OCI-LY7 (cell line): ENCODE measurements around the gene IGSF21. TPM values are rescaled to one million over a fixed set of nuclear protein-coding genes. Genes with fewer than 3 reads are reported as not detected.

ENCODE experiments used
- BruUV-seq: library from RNA; stranded (reverse); fragments of 400-500 nt; replicated peaks from 2 replicates; lab custom pipeline; 2021; lab: Mats Ljungman, UMichigan
- CTCF ChIA-PET: fragments of 300-600 bp; sonication (Branson Sonifier 250); formaldehyde crosslinking; loops from one replicate; lab custom pipeline; 2022; ENCODE audit warnings: antibody characterized with exemption; ENCODE audit not compliant: unreplicated experiment; lab: Charles Lee
- POLR2A ChIA-PET: fragments of 300-600 bp; sonication (Branson Sonifier 250); formaldehyde crosslinking; loops from one replicate; lab custom pipeline; 2022; ENCODE audit warnings: antibody characterized with exemption; lab: Charles Lee
- DNase-seq: peaks from one replicate; pipeline ENCODE4 v3.0.0-alpha.2; 2015; ENCODE audit warnings: low spot score
- H2AFZ ChIP-seq: fragments of 200-600 bp; sonication (generic), shearing (Covaris generic); 2 replicates; pipeline ENCODE4 v1.6.1; 2014; ENCODE audit warnings: mild to moderate bottlenecking, antibody characterized with exemption, low read length, moderate library complexity
- H3K27ac ChIP-seq: fragments of 200-600 bp; sonication (generic); 2 replicates; pipeline ENCODE4 v1.5.1; 2014; ENCODE audit warnings: mixed run types, low read depth, mild to moderate bottlenecking, moderate library complexity, low read length, inconsistent platforms; ENCODE audit not compliant: poor library complexity, severe bottlenecking
- H3K36me3 ChIP-seq: fragments of 200-600 bp; sonication (generic); 2 replicates; pipeline ENCODE4 v1.6.1; 2014; ENCODE audit warnings: mild to moderate bottlenecking, antibody characterized with exemption, low read length, moderate library complexity, mixed read lengths; ENCODE audit not compliant: insufficient read depth
- H3K4me1 ChIP-seq: fragments of 200-600 bp; sonication (generic); 2 replicates; pipeline ENCODE4 v1.5.1; 2014; ENCODE audit warnings: mild to moderate bottlenecking, low read length; ENCODE audit not compliant: insufficient read depth, poor library complexity, severe bottlenecking
- H3K4me2 ChIP-seq: fragments of 200-600 bp; sonication (generic); 2 replicates; pipeline ENCODE4 v1.6.1; 2014; ENCODE audit warnings: mild to moderate bottlenecking, low read length
- H3K4me3 ChIP-seq: fragments of 200-600 bp; sonication (generic); 2 replicates; pipeline ENCODE4 v1.5.1; 2014; ENCODE audit warnings: mild to moderate bottlenecking, low read depth, low read length; ENCODE audit not compliant: poor library complexity, severe bottlenecking
- H3K79me2 ChIP-seq: fragments of 200-600 bp; sonication (generic); 2 replicates; pipeline ENCODE4 v1.6.1; 2016; ENCODE audit warnings: low read depth, mild to moderate bottlenecking, low read length, moderate library complexity, mixed read lengths; ENCODE audit not compliant: insufficient read depth
- H3K9me2 ChIP-seq: fragments of 200-600 bp; sonication (generic); 2 replicates; pipeline ENCODE4 v1.6.1; 2016; ENCODE audit warnings: mild to moderate bottlenecking, low read length, mixed read lengths; ENCODE audit not compliant: insufficient read depth
- H3K9me3 ChIP-seq: fragments of 200-600 bp; sonication (generic); 2 replicates; pipeline ENCODE4 v1.6.1; 2014; ENCODE audit warnings: mild to moderate bottlenecking, mixed run types, low read length, mixed read lengths
- H4K20me1 ChIP-seq: fragments of 200-600 bp; sonication (generic); 2 replicates; pipeline ENCODE4 v1.6.1; 2014; ENCODE audit warnings: mild to moderate bottlenecking, antibody characterized with exemption, low read length, moderate library complexity, mixed read lengths; ENCODE audit not compliant: insufficient read depth
- EZH2phosphoT487 ChIP-seq: fragments of 200-600 bp; sonication (generic); IDR thresholded peaks from 2 replicates; pipeline ENCODE4 v1.6.1; 2018; ENCODE audit warnings: low read depth, borderline replicate concordance, mild to moderate bottlenecking, mixed run types, antibody characterized with exemption, low read length, moderate library complexity, mixed read lengths
- intact Hi-C: fragments of 100-400 bp; cut with micrococcal nuclease; formaldehyde crosslinking; loops from one replicate; pipeline ENCODE4 v1.10.0; 2022; ENCODE audit not compliant: unreplicated experiment
- total RNA-seq, 2 experiments: library from RNA; depleted of rRNA in 1 of 2; stranded (reverse); fragments of >200 nt in 1 of 2; shearing (Covaris generic) in 1 of 2; gene quantifications; 2 replicates each; pipeline ENCODE4 v1.2.3, GENCODE V29; 2014 to 2022
- TF ChIP-seq, protein P1 (sequence below): fragments of 200-600 bp; sonication (generic); conservative IDR thresholded peaks from 2 replicates; pipeline ENCODE4 v1.5.1; 2014; ENCODE audit warnings: mild to moderate bottlenecking, antibody characterized with exemption, low read length, moderate library complexity, mixed read lengths

The IGSF21 gene
- total RNA-seq, 2 experiments from 2014 or later, result 0.17 TPM; not detected in 1

DNA sequence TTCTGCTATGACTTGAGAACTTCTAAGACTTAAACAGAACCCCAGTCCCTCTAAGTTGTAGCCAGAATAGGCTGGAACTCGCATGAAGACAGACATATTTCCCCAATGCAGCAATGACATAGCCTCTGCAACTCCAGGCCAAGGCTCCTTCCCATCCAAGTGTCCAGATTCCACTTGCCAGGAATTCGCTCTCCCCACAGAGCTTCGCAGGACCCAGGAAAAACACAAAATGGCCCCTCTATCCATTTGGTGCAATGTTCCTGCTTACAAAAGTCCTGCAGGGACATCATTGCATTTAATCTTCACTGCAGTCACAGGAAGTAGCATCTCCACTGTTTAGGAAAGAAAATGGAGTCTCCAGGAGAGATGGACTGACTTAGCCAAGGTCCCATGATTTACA, 225.6 kb downstream of the IGSF21 start:
- H3K9me3 ChIP-seq, result no peaks in the 10 kb centered on the region
- H3K79me2 ChIP-seq, result no peaks in the 10 kb centered on the region
- no peak overlapping the region for H3K4me2 ChIP-seq
- H2AFZ ChIP-seq, result no peak overlapping the region
- POLR2A ChIA-PET, result no interaction called here
- no peak for DNase-seq
- intact Hi-C loops, result no loop called here
- CTCF ChIA-PET, result no interaction called here
- H3K27ac ChIP-seq, result no peak overlapping the region
- no peak overlapping the region for H3K4me3 ChIP-seq
- no peak for TF ChIP-seq EZH2phosphoT487
- TF ChIP-seq, protein P1, sequence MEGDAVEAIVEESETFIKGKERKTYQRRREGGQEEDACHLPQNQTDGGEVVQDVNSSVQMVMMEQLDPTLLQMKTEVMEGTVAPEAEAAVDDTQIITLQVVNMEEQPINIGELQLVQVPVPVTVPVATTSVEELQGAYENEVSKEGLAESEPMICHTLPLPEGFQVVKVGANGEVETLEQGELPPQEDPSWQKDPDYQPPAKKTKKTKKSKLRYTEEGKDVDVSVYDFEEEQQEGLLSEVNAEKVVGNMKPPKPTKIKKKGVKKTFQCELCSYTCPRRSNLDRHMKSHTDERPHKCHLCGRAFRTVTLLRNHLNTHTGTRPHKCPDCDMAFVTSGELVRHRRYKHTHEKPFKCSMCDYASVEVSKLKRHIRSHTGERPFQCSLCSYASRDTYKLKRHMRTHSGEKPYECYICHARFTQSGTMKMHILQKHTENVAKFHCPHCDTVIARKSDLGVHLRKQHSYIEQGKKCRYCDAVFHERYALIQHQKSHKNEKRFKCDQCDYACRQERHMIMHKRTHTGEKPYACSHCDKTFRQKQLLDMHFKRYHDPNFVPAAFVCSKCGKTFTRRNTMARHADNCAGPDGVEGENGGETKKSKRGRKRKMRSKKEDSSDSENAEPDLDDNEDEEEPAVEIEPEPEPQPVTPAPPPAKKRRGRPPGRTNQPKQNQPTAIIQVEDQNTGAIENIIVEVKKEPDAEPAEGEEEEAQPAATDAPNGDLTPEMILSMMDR, result no peak
- no peaks in the 10 kb centered on the region for H3K36me3 ChIP-seq
- no peaks in the 10 kb centered on the region for H3K9me2 ChIP-seq
- no TSS peak for BruUV-seq
- no peaks in the 10 kb centered on the region for H3K4me1 ChIP-seq
- H4K20me1 ChIP-seq, result no peaks in the 10 kb centered on the region

DNA sequence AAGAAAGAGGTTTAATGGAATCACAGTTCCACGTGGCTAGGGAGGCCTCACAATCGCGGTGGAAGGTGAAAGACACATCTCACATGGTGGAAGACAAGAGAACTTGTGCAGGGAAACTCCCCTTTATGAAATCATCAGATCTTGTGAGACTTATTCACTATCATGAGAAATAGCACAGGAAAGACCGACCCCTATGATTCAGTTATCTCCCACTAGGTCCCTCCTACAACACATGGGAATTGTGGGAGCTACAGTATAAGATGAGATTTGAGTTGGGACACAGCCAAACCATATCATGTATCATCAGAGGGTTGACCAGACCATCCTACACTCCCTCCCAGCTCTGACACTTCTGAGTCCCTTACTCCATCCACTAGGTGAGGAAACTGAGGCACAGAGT, 229.2 kb downstream of the IGSF21 start:
- Histone ChIP-seq H3K79me2 (no peaks in the 10 kb centered on the region), H4K20me1 (no peaks in the 10 kb centered on the region), H3K4me3 (no peak overlapping the region), H3K9me3 (no peaks in the 10 kb centered on the region), H3K4me2 (no peak overlapping the region), H3K36me3 (no peaks in the 10 kb centered on the region), H3K9me2 (no peaks in the 10 kb centered on the region), H2AFZ (no peak overlapping the region), H3K27ac (no peak overlapping the region), H3K4me1 (no peaks in the 10 kb centered on the region)
- DNase-seq, result no peak
- POLR2A ChIA-PET, result interaction anchor here (0.7 kb wide), 1 partner anchor 14 kb away, joined by 3 read pairs; no protein-coding TSS in a partner anchor
- BruUV-seq, result no TSS peak
- intact Hi-C loops, result no loop called here
- no peak for TF ChIP-seq EZH2phosphoT487
- TF ChIP-seq, protein P1, result no peak
- CTCF ChIA-PET, result no interaction called here

DNA sequence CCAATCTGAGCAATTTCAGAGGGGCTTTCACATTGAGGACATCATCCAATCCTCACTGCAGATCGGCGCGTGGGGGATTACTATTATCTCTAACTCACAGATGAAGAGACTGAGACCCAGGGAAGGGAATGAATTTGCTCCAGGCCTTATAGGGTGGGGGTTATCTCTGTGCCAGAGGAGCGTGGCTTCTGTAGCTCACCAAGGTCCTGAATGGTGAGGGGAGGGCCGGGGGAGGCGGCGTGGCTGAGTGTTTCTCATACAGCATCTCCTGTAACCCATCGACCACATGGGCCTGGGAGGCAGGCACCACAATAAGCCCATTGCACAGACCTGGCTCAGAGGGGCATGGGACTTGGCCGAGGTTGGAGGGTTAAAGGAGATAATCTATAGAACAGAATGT, 230.2 kb downstream of the IGSF21 start:
- intact Hi-C loops, result no loop called here
- ChIA-PET POLR2A (no interaction called here), CTCF (no interaction called here)
- no peak for DNase-seq
- no peaks in the 10 kb centered on the region for H3K36me3 ChIP-seq
- no peak overlapping the region for H3K27ac ChIP-seq
- no peak overlapping the region for H2AFZ ChIP-seq
- TF ChIP-seq, protein P1, result no peak
- no peak for TF ChIP-seq EZH2phosphoT487
- H3K79me2 ChIP-seq, result no peaks in the 10 kb centered on the region
- no peak overlapping the region for H3K4me2 ChIP-seq
- no peaks in the 10 kb centered on the region for H4K20me1 ChIP-seq
- H3K9me2 ChIP-seq, result no peaks in the 10 kb centered on the region
- H3K4me3 ChIP-seq, result no peak overlapping the region
- no TSS peak for BruUV-seq
- H3K4me1 ChIP-seq, result no peaks in the 10 kb centered on the region
- H3K9me3 ChIP-seq, result no peaks in the 10 kb centered on the region
